Ishikawa (cell line): ENCODE data around the gene TAF15.

Experiments
- CEBPB ChIP-seq: IDR thresholded peaks from 2 replicates; pipeline ENCODE4 v1.6.1; 2012
- CREB1 ChIP-seq: IDR thresholded peaks from 2 replicates; pipeline ENCODE4 v1.6.1; 2012; ENCODE audit warnings: low read depth
- EGR1 ChIP-seq: IDR thresholded peaks from 2 replicates; pipeline ENCODE4 v1.6.1; 2012
- EP300 ChIP-seq: IDR thresholded peaks from 2 replicates; pipeline ENCODE4 v1.6.1; 2012; ENCODE audit warnings: borderline replicate concordance
- FOXM1 ChIP-seq: IDR thresholded peaks from 2 replicates; pipeline ENCODE4 v1.6.1; 2012; ENCODE audit warnings: low read depth, borderline replicate concordance
- MAX ChIP-seq: IDR thresholded peaks from 2 replicates; pipeline ENCODE4 v1.6.1; 2012
- NFIC ChIP-seq: IDR thresholded peaks from 2 replicates; pipeline ENCODE4 v1.6.1; 2012
- RAD21 ChIP-seq: IDR thresholded peaks from 2 replicates; pipeline ENCODE4 v1.6.1; 2012; ENCODE audit warnings: low read depth
- REST ChIP-seq: IDR thresholded peaks from 2 replicates; pipeline ENCODE4 v1.6.1; 2012; ENCODE audit warnings: low read depth, mild to moderate bottlenecking
- TAF1 ChIP-seq: IDR thresholded peaks from 2 replicates; pipeline ENCODE4 v1.6.1; 2012; ENCODE audit warnings: low read depth, mild to moderate bottlenecking
- TCF12 ChIP-seq: IDR thresholded peaks from 2 replicates; pipeline ENCODE4 v1.6.1; 2012; ENCODE audit warnings: low read depth
- TEAD4 ChIP-seq: IDR thresholded peaks from 2 replicates; pipeline ENCODE4 v1.6.1; 2012
- USF1 ChIP-seq: IDR thresholded peaks from 2 replicates; pipeline ENCODE4 v1.6.1; 2012
- YY1 ChIP-seq: IDR thresholded peaks from 2 replicates; pipeline ENCODE4 v1.6.1; 2012; ENCODE audit warnings: low read depth
- ZBTB7A ChIP-seq: IDR thresholded peaks from 2 replicates; pipeline ENCODE4 v1.6.1; 2012; ENCODE audit warnings: low read depth

Gene TAF15

GRCh38 chr17:35765086-35765710, 44.1 kb upstream of the TAF15 start:
- TF ChIP-seq TAF1 (no peak), NFIC (no peak), FOXM1 (no peak), USF1 (no peak), MAX (no peak), ZBTB7A (no peak)

GRCh38 chr17:35765756-35766488, 43.4 kb upstream of the TAF15 start:
- TF ChIP-seq TCF12, result no peak
- no peak for TF ChIP-seq CEBPB
- TF ChIP-seq TEAD4, result no peak
- no peak for TF ChIP-seq EGR1
- no peak for TF ChIP-seq REST
- no peak for TF ChIP-seq FOXM1
- TF ChIP-seq RAD21, result no peak
- TF ChIP-seq MAX, result no peak
- TF ChIP-seq YY1, result no peak
- no peak for TF ChIP-seq EP300
- TF ChIP-seq ZBTB7A, result no peak
- no peak for TF ChIP-seq CREB1
- TF ChIP-seq NFIC, result no peak

GRCh38 chr17:35766489-35766877, 42.8 kb upstream of the TAF15 start:
- TF ChIP-seq CREB1 (no peak), RAD21 (no peak), ZBTB7A (no peak), EGR1 (no peak), REST (no peak), MAX (no peak), TEAD4 (no peak), NFIC (no peak), TAF1 (no peak), USF1 (no peak), EP300 (no peak), YY1 (no peak), CEBPB (no peak), TCF12 (no peak), FOXM1 (no peak)

GRCh38 chr17:35766903-35767510, 42.3 kb upstream of the TAF15 start:
- peak; percentile 59 for TF ChIP-seq RAD21
- TF ChIP-seq YY1, result no peak

- TF ChIP-seq USF1, result no peak
- no peak for TF ChIP-seq YY1
- TF ChIP-seq FOXM1, result no peak
- no peak for TF ChIP-seq CREB1
- TF ChIP-seq ZBTB7A, result no peak
- no peak for TF ChIP-seq REST
- no peak for TF ChIP-seq NFIC
- TF ChIP-seq TEAD4, result no peak
- TF ChIP-seq TAF1, result no peak
- TF ChIP-seq CEBPB, result no peak
- TF ChIP-seq RAD21, result no peak
- TF ChIP-seq MAX, result no peak
- no peak for TF ChIP-seq EGR1
- no peak for TF ChIP-seq TCF12
- TF ChIP-seq EP300, result no peak
Observed at GRCh38 chr17:35768797-35769196, 40.5 kb upstream of the TAF15 start.
